ENCODE results near the gene LRGUK. TPM values are rescaled to one million over a fixed set of nuclear protein-coding genes. Genes with fewer than 3 reads are reported as not detected.
"Not testable (repeated sequence)": the region's sequence is repeated elsewhere in the genome, so short reads cannot be mapped to it uniquely, and the experiment has no call there.

LRGUK gene
- total RNA-seq, 4 donors from 2014 or later, result 0.10 TPM; not detected in 3

DNA sequence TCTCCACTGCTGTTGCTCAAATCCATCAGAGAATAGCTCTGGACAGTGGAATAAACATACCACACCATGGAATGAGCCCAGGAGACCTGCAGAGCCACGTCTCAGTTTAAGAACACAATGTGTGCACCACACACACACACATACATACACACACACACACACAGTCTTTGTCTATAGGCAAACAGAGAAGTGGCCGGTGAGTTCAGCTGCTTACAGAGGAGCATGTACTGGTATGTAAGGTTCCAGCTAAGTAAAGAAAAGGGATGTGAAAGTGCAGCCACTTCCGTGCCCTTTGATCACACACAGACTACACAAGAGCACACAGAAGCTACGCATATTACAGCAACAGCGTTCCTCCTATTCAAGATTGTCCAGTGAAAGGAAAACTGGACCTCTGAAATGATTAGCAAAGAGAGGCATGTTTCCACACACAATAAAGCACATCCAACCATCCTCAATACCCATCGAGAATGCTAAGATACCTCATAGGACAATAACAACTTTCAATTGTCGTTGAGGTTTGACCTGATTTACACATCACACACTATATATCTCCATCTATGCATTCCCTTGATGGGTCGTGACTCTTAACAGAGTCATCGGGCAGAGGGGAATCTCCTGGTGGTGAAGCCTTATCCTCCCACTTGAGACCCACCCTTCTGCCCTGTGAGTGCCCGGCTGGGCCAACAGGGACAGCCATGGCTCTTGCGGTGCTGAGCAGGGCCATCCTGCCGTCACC, 166.0 kb downstream of the LRGUK start:
- Histone ChIP-seq H3K9me3 (no peaks in the 10 kb centered on the region), H3K27ac (no peak overlapping the region), H3K4me3 (no peak overlapping the region), H3K27me3 (no peaks in the 10 kb centered on the region), H3K4me1 (peaks cover 0 to 6% of the 10 kb centered on the region in 2 donors), H3K36me3 (peaks cover 0 to 46% of the 10 kb centered on the region in 2 donors)
- ATAC-seq (peak; percentile 33 to 55), DNase-seq (no peak)
- no peak for TF ChIP-seq POLR2A (IDR thresholded peaks at IDR 0.05)
- TF ChIP-seq, protein P1, sequence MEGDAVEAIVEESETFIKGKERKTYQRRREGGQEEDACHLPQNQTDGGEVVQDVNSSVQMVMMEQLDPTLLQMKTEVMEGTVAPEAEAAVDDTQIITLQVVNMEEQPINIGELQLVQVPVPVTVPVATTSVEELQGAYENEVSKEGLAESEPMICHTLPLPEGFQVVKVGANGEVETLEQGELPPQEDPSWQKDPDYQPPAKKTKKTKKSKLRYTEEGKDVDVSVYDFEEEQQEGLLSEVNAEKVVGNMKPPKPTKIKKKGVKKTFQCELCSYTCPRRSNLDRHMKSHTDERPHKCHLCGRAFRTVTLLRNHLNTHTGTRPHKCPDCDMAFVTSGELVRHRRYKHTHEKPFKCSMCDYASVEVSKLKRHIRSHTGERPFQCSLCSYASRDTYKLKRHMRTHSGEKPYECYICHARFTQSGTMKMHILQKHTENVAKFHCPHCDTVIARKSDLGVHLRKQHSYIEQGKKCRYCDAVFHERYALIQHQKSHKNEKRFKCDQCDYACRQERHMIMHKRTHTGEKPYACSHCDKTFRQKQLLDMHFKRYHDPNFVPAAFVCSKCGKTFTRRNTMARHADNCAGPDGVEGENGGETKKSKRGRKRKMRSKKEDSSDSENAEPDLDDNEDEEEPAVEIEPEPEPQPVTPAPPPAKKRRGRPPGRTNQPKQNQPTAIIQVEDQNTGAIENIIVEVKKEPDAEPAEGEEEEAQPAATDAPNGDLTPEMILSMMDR (IDR thresholded peaks at IDR 0.05 in 4 of 5, conservative IDR thresholded peaks at IDR 0.05 in 1 of 5), result no peak
- in situ Hi-C loops (cut with MboI; ENCODE audit: low sequenced_read_pairs in 4 of 4), result no loop called here
- intact Hi-C loops (cut with DNase I; ENCODE audit: low total_unique reads), result no loop called here

DNA sequence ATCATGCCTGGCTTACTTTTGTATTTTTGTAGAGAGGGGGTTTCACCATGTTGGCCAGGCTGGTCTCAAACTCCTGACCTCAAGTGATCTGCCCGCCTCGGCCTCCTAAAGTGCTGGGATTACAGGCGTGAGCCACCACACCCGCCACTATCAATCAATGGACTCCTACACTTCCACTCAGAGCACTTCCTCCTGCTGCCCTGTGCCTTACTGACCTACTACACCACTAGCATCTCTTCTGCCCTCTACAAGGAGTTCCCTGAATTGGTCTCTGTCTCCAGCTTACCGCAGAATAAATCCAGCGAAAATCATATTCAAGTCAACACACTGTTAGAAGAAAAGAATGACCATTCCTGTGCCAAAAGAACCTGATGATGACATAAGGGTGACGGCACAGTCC, 168.8 kb downstream of the LRGUK start:
- H3K4me1 ChIP-seq; H3K27me3 ChIP-seq; DNase-seq; intact Hi-C loops (cut with DNase I; ENCODE audit: low total_unique reads); H3K4me3 ChIP-seq; H3K9me3 ChIP-seq; in situ Hi-C loops (cut with MboI; ENCODE audit: low sequenced_read_pairs in 4 of 4); H3K27ac ChIP-seq; ATAC-seq: not testable (repeated sequence)
- H3K36me3 ChIP-seq, result peaks cover 0 to 74% of the 10 kb centered on the region in 2 donors

DNA sequence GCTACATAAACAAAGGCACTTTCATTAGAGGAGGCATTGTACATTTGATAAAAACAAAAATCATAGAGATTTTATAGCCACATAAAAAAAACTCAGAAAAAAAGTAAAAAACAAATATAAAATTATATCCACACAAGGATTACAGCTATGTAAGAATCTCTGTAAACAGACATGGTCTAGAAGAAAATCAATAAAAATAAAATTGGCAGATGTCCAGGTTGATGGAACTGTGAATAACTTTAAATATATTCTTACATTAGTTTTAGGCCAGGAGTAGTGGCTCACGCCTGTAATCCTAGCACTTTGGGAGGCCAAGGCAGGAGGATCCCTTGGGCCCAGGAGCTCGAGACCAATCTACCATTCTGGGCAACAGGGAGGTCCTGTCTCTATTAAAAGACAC, 170.3 kb downstream of the LRGUK start:
- Histone ChIP-seq H3K27ac (no peak overlapping the region), H3K9me3 (no peaks in the 10 kb centered on the region), H3K4me3 (no peak overlapping the region), H3K36me3 (peaks cover 0 to 89% of the 10 kb centered on the region in 2 donors), H3K4me1 (no peaks in the 10 kb centered on the region), H3K27me3 (no peaks in the 10 kb centered on the region)
- in situ Hi-C loops (cut with MboI; ENCODE audit: low sequenced_read_pairs in 4 of 4) (no loop called here), intact Hi-C loops (cut with DNase I; ENCODE audit: low total_unique reads) (no loop called here)
- no peak for TF ChIP-seq POLR2A (IDR thresholded peaks at IDR 0.05)
- TF ChIP-seq, protein P1 (IDR thresholded peaks at IDR 0.05 in 4 of 5, conservative IDR thresholded peaks at IDR 0.05 in 1 of 5), result no peak
- DNase-seq (no peak), ATAC-seq (no peak)

DNA sequence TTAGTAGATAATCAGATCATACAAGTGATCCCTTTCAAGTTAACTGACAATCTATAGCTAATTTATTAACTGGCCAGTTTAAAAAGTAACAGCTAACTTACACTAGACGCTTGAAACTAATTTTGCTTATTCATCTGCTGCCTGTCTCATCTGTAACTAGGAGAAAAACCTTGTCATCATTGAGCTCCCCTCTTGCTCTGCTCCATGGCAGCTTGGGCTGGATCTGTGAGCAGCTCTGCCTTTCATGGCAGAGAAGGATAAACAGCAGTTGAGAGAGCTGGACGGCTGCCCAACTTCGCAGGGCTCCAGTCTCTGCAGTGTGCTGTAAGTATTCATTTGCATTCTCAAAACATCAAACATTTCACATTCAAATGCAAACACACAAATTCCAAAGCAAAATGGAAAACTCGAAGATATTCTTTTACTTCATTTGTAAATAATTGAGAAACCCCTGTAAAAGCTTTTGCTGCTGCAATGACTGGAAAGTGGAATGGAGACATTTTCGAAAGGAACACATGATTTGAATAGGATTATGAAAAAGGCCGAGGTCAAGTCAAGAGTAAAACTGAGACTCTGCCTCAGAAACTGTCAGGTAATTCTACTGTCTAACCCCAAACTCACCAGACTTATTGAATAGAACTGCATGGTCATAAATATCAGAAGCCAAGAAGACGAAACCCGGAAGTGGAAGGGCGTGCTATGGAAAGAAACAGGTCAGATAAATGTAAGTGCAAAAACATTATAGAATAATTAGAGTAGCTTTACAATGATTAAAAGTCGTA, 172.0 kb downstream of the LRGUK start:
- DNase-seq (no peak), ATAC-seq (no peak)
- H3K36me3 ChIP-seq, result peaks cover 0 to 96% of the 10 kb centered on the region in 2 donors

DNA sequence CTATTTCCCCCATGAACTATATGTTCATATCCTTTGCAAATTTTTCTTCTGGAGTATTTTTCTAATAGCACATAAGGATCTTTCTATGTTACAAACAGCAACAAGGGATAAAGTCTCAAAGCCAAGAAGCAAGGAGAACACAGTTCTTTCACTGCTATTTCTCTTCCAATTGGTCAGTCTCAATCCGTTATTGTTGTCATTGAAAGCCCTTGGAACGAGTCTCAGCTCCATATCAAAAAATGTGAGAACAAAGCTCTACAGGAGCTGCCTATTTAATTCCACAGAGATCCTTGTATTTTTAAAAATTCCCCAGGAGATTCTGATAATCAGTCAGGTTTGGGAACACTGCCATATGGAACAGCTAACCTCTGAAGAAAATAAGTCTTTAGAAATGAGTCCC, 173.8 kb downstream of the LRGUK start:
- Histone ChIP-seq H3K9me3 (no peaks in the 10 kb centered on the region), H3K27ac (no peak overlapping the region), H3K4me3 (no peak overlapping the region), H3K4me1 (no peaks in the 10 kb centered on the region), H3K36me3 (peaks cover 0 to 84% of the 10 kb centered on the region in 2 donors), H3K27me3 (no peaks in the 10 kb centered on the region)
- TF ChIP-seq, protein P1 (IDR thresholded peaks at IDR 0.05 in 4 of 5, conservative IDR thresholded peaks at IDR 0.05 in 1 of 5), result no peak
- no peak for TF ChIP-seq POLR2A (IDR thresholded peaks at IDR 0.05)
- in situ Hi-C loops (cut with MboI; ENCODE audit: low sequenced_read_pairs in 4 of 4) (loop anchor here in 3 of 4 donors (25.0 kb wide), 2 partner anchors 1039 to 1211 kb away; partner anchors contain the start of genes EXOC4 (in 3 of the 3) and CNOT4 (in 1 of the 3)), intact Hi-C loops (cut with DNase I; ENCODE audit: low total_unique reads) (no loop called here)
- ATAC-seq (no peak), DNase-seq (no peak)

More for the DNA sequence above, 172.0 kb downstream of the LRGUK start:
- Histone ChIP-seq H3K9me3 (no peaks in the 10 kb centered on the region), H3K27ac (no peak overlapping the region), H3K27me3 (no peaks in the 10 kb centered on the region), H3K4me3 (no peak overlapping the region), H3K4me1 (no peaks in the 10 kb centered on the region)
- intact Hi-C loops (cut with DNase I; ENCODE audit: low total_unique reads) (no loop called here), in situ Hi-C loops (cut with MboI; ENCODE audit: low sequenced_read_pairs in 4 of 4) (no loop called here)
- TF ChIP-seq POLR2A (IDR thresholded peaks at IDR 0.05), result no peak
